ENCODE data around the gene LRRIQ1.

Gene LRRIQ1

GRCh38 chr12:85060916-85061315, 24.8 kb downstream of the LRRIQ1 start:
- H3K27me3 ChIP-seq (replicated peaks; ENCODE audit: control insufficient read depth, insufficient read depth, low read length) = no peaks in the 10 kb centered on the region
- no peak for TF ChIP-seq CTCF (IDR thresholded peaks at IDR 0.05; ENCODE audit: insufficient read depth, low read length, poor library complexity, severe bottlenecking)

GRCh38 chr12:85065837-85066482, 29.8 kb downstream of the LRRIQ1 start:
- no peak for TF ChIP-seq CTCF (IDR thresholded peaks at IDR 0.05; ENCODE audit: insufficient read depth, low read length, poor library complexity, severe bottlenecking)
- H3K4me3 ChIP-seq (replicated peaks; ENCODE audit: low read depth, low read length) = no peak overlapping the region
- no peaks in the 10 kb centered on the region for H3K36me3 ChIP-seq (ENCODE audit: control insufficient read depth, insufficient read depth, low read length)
- no peaks in the 10 kb centered on the region for H3K27me3 ChIP-seq (replicated peaks; ENCODE audit: control insufficient read depth, insufficient read depth, low read length)
- DNase-seq (ENCODE audit: extremely low read depth, insufficient read length) = no peak

More at GRCh38 chr12:85060916-85061315, 24.8 kb downstream of the LRRIQ1 start:
- Histone ChIP-seq H3K4me3 (replicated peaks; ENCODE audit: low read depth, low read length) (no peak overlapping the region), H3K36me3 (ENCODE audit: control insufficient read depth, insufficient read depth, low read length) (no peaks in the 10 kb centered on the region)
- DNase-seq (ENCODE audit: extremely low read depth, insufficient read length) = no peak

- H3K36me3 ChIP-seq (ENCODE audit: control insufficient read depth, insufficient read depth, low read length) = no peaks in the 10 kb centered on the region
- DNase-seq (ENCODE audit: extremely low read depth, insufficient read length) = no peak
- TF ChIP-seq CTCF (IDR thresholded peaks at IDR 0.05; ENCODE audit: insufficient read depth, low read length, poor library complexity, severe bottlenecking) = no peak
- H3K27me3 ChIP-seq (replicated peaks; ENCODE audit: control insufficient read depth, insufficient read depth, low read length) = no peaks in the 10 kb centered on the region
- H3K4me3 ChIP-seq (replicated peaks; ENCODE audit: low read depth, low read length) = no peak overlapping the region
Measured at GRCh38 chr12:85072826-85073225, 36.7 kb downstream of the LRRIQ1 start.

GRCh38 chr12:85076688-85077430, 40.7 kb downstream of the LRRIQ1 start:
- H3K4me3 ChIP-seq (replicated peaks; ENCODE audit: low read depth, low read length) = no peak overlapping the region
- DNase-seq (ENCODE audit: extremely low read depth, insufficient read length) = no peak
- peak; percentile 52 for TF ChIP-seq CTCF (IDR thresholded peaks at IDR 0.05; ENCODE audit: insufficient read depth, low read length, poor library complexity, severe bottlenecking)

GRCh38 chr12:85085066-85085465, 48.9 kb downstream of the LRRIQ1 start:
- DNase-seq (ENCODE audit: extremely low read depth, insufficient read length) = no peak
- TF ChIP-seq CTCF (IDR thresholded peaks at IDR 0.05; ENCODE audit: insufficient read depth, low read length, poor library complexity, severe bottlenecking) = no peak
- H3K36me3 ChIP-seq (ENCODE audit: control insufficient read depth, insufficient read depth, low read length) = no peaks in the 10 kb centered on the region
- H3K4me3 ChIP-seq (replicated peaks; ENCODE audit: low read depth, low read length) = no peak overlapping the region
- H3K27me3 ChIP-seq (replicated peaks; ENCODE audit: control insufficient read depth, insufficient read depth, low read length) = no peaks in the 10 kb centered on the region; the same call in 1 of the 2 replicates

More at GRCh38 chr12:85076688-85077430, 40.7 kb downstream of the LRRIQ1 start:
- Histone ChIP-seq H3K36me3 (ENCODE audit: control insufficient read depth, insufficient read depth, low read length) (no peaks in the 10 kb centered on the region), H3K27me3 (replicated peaks; ENCODE audit: control insufficient read depth, insufficient read depth, low read length) (no peaks in the 10 kb centered on the region)
